Neural crest cell (in vitro differentiated cells): ENCODE results near the gene COLEC12. TPM values are rescaled to one million over a fixed set of nuclear protein-coding genes. Genes with fewer than 3 reads are reported as not detected.

ENCODE experiments used
- DNase-seq: peaks from one replicate; pipeline ENCODE4 v3.0.0; 2021; ENCODE audit warnings: low read depth, mixed read lengths, low spot score
- H3K27ac Mint-ChIP-seq: one replicate; pipeline ENCODE4 v1.8.0; 2021; ENCODE audit warnings: mild to moderate bottlenecking, mixed read lengths; ENCODE audit not compliant: unreplicated experiment
- H3K27me3 Mint-ChIP-seq: 2 replicates; pipeline ENCODE4 v1.8.0; 2021; ENCODE audit warnings: low read depth, mild to moderate bottlenecking, mixed read lengths
- H3K36me3 Mint-ChIP-seq: 2 replicates; pipeline ENCODE4 v1.8.0; 2021; ENCODE audit warnings: low read depth, mild to moderate bottlenecking, mixed read lengths
- H3K4me1 Mint-ChIP-seq: 2 replicates; pipeline ENCODE4 v1.8.0; 2021; ENCODE audit warnings: mixed read lengths
- H3K4me3 Mint-ChIP-seq: one replicate; pipeline ENCODE4 v1.8.0; 2021; ENCODE audit warnings: mild to moderate bottlenecking, mixed read lengths
- H3K9me3 Mint-ChIP-seq: 2 replicates; pipeline ENCODE4 v1.8.0; 2021; ENCODE audit warnings: mixed read lengths
- CTCF ChIP-seq: fragments of 200-600 bp; sonication (generic); conservative IDR thresholded peaks from 2 replicates; pipeline ENCODE4 v1.5.0; 2021; ENCODE audit warnings: antibody characterized with exemption, mild to moderate bottlenecking
- total RNA-seq: library from RNA; stranded (reverse); gene quantifications from 2 replicates; pipeline ENCODE4 v1.2.1, GENCODE V29; 2021

The COLEC12 gene
- total RNA-seq, 1 donor from 2014 or later: 1.7 TPM

GRCh38 chr18:323253-323622, 177.3 kb downstream of the COLEC12 start:
- Mint-ChIP-seq H3K27ac (no peak overlapping the region), H3K27me3 (no peaks in the 10 kb centered on the region), H3K4me3 (no peak overlapping the region), H3K9me3 (no peaks in the 10 kb centered on the region), H3K4me1 (no peaks in the 10 kb centered on the region), H3K36me3 (no peaks in the 10 kb centered on the region)
- TF ChIP-seq CTCF: no peak
- DNase-seq: no peak

GRCh38 chr18:321865-322467, 178.5 kb downstream of the COLEC12 start:
- TF ChIP-seq CTCF: no peak
- H3K4me3 Mint-ChIP-seq: no peak overlapping the region
- no peak for DNase-seq

GRCh38 chr18:320155-320554, 180.3 kb downstream of the COLEC12 start:
- Mint-ChIP-seq H3K4me1 (no peaks in the 10 kb centered on the region), H3K27ac (no peak overlapping the region), H3K27me3 (no peaks in the 10 kb centered on the region), H3K36me3 (no peaks in the 10 kb centered on the region), H3K9me3 (no peaks in the 10 kb centered on the region), H3K4me3 (no peak overlapping the region)
- no peak for DNase-seq
- no peak for TF ChIP-seq CTCF

More at GRCh38 chr18:321865-322467, 178.5 kb downstream of the COLEC12 start:
- Mint-ChIP-seq H3K36me3 (no peaks in the 10 kb centered on the region), H3K27me3 (no peaks in the 10 kb centered on the region), H3K27ac (no peak overlapping the region), H3K4me1 (no peaks in the 10 kb centered on the region), H3K9me3 (no peaks in the 10 kb centered on the region)

GRCh38 chr18:319720-320119, 180.8 kb downstream of the COLEC12 start:
- Mint-ChIP-seq H3K9me3 (no peaks in the 10 kb centered on the region), H3K27ac (no peak overlapping the region), H3K36me3 (no peaks in the 10 kb centered on the region), H3K4me1 (peaks cover 3% of the 10 kb centered on the region), H3K4me3 (no peak overlapping the region), H3K27me3 (no peaks in the 10 kb centered on the region)
- DNase-seq: no peak
- no peak for TF ChIP-seq CTCF

- H3K27ac Mint-ChIP-seq: no peak overlapping the region
- peaks cover 12% of the 10 kb centered on the region for H3K4me1 Mint-ChIP-seq
- H3K4me3 Mint-ChIP-seq: no peak overlapping the region
- no peak for DNase-seq
- no peaks in the 10 kb centered on the region for H3K36me3 Mint-ChIP-seq
- no peaks in the 10 kb centered on the region for H3K9me3 Mint-ChIP-seq
- TF ChIP-seq CTCF: no peak
- H3K27me3 Mint-ChIP-seq: no peaks in the 10 kb centered on the region
Observed at GRCh38 chr18:318791-319291, 181.7 kb downstream of the COLEC12 start.
